DMS 273 (cell line): ENCODE results near the gene DNAH17.

Experiments
- DNase-seq: peaks from one replicate; lab custom pipeline; 2025; ENCODE audit not compliant: unreplicated experiment; lab: John Stamatoyannopoulos, UW

Gene DNAH17

DNA sequence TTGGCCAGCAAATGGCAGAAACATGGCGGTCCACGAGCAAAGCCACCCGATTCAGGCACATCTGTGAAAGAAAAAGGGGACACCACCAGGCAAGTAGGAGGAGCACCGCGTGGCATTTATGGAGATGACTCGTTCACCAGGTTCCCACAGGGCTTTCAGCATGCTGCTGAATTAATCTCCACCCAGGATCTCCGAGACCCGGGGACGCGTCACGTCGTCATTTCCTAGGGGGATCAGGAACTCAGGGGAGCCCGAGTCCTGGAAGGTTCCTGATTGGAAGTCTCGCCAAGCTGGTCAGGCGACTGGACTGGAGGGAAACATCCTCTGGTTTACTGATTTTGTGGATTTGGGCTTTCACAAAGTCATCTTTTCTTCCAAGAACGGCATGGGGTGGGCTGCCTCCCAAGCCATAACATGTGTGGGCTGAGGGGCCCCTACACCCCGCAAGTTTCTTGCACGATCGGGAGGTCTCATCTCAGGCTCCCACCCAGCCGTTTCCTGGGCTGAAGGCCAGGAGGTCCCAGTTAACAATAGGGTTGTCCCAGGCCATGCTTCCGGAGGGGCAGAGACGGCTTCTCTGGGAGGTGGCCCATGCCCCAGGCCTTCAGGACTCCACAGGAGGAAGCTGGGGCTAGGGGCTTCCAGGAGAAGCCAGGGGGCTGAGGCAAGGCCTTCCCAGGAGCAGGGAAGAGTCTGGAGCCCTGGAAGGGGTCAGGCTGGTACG lies 645 bp downstream of the DNAH17 start:
- DNase-seq, result no peak

DNA sequence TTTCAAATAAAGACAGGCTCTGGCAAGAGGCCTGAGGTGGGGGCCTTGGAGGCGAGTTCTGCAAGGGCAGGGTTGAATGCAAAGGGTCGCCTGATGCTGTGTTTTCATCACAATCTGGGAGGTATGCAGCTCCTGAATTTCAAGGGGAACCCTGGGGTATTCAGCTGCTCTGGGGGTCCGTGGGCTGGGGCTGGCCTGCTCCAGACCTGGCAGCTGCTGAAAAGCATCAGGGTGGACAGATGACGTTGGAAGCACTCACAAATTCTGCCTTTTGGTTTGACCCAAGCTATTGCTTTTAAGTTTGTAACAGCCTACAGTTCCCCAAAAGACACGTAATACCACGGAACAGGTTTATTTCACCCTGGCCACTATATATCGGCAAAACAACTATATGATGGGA lies 1.3 kb downstream of the DNAH17 start:
- DNase-seq, result no peak

DNA sequence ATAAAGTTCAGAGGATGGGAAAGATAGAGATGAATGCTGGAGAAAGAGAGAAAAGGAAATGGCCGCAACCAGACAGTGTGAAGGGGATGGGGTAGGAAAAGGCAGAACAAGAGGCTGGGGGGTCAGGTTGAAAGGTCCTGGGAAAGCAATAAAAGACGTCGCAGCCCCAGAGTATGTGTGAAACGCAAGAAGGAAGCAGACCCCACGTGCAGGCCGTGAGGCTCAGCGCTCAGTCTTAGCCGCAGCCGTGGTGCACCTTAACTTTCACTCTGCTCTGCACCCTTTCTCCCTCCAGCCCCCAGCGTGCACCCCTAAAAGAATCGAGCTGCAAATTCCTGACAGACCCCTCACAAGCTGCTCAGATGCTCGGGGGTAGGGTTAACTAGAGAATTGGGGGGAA lies 1.9 kb downstream of the DNAH17 start:
- DNase-seq, result no peak

DNA sequence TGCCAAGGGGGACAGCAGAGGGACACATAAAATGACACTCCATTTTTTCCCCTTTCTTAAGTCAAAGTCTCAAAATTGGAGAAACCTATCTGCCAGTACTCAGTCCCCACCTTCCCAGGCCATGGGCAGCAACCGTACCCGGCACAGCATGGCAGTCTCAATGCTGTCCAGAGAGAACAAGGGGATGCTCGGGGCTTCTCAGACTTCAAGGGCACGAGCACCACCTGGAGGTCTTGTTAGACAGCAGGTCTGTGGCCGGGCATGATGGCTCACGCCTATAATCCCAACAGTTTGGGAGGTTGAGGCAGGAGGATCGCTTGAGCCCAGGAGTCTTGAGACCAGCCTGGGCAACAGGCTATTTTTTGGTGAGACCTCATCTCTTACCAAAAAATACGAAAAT lies 3.2 kb downstream of the DNAH17 start:
- DNase-seq, result peak; percentile 57

DNA sequence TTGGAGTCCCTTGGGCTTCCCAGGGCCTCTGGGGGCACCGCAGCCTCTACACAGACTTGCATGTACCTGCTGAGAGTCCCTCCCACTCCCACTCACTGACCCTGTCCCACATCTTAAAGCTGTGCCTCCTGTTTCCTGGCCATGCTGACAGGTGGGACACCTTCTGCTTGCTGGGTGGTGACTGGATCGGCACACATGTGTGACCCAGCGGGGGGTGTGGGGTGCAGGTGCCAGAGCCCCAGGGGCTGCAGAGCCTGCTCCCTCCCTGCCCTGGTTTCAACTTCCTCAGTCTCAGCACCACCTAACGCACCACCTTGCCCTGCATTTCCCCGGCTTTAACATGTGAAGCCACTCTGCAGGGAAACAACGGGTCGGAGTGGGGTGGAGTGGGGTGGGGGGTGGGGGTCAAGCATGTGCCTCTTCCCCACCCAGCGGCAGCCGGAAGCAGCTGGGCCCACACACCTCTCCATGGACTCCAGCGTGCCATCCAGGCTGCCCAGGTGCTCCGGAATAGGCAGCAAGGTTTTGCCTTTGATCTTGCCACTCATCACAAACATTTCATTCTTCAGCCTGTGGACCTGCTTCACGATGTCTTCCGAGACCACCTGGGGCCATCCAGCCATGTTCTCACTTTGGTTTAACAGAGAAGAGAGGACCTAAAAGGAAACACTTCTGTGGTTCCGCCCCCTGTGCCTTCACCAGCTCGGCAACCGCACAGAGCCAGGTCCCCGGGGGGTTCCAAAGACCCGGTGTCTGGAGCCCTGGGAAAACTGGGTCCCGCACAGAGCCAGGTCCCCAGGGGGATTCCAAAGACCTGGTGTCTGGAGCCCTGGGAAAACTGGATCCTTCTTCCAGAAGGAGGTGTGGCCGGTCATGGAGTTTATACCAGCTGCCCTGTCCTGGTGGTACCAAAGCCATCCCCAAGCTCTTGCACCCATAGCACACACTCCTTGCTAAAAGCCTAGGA lies 4.7 kb downstream of the DNAH17 start:
- peak; percentile 48 for DNase-seq

DNA sequence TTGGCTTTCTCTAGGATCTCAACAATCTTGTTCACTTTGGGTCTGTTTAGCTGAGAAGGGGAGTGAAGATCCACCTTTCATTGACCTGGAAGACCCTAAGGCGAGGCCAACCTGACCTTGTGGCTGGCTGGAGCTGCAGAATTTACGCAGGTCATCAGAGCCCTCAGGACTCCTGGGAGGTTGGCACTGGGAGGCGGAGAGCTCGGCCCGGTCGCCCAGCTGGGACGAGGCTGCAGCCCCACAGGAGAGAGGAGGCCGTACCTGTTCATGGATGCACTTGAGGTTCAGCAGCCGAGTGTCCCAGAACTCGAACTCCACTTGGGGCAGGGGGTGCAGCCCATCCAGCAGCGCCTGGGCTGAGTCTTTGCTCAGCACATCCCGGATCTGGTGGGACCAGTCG lies 5.9 kb downstream of the DNAH17 start:
- no peak for DNase-seq

DNA sequence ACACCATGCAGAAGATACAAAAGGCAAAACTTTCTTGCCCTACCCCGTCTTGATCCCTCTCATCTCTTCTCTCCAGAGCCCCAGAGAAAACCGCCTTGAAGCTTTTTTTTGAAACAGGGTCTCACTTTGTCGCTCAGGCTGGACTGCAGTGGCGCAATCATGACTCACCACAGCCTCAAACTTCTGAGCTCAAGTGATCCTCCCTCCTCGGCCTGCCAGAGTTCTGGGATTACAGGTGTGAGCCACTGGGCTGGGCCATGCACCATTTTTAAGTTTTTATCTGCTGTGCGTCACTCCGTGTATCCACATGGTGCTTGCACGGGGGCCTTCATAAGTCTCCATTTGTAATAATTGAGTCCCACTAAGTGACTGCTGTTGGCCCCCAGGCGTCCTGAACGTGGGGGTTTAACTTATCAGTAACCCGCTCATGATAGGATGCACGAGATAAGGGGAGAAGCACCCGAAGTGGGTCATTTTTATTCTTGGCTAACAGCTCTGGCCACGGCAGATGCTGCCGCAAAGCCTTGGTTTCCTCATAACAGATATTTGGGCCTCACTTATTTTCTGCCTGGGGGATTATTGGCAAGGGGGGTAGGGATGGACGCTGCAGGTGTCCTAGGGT lies 8.6 kb downstream of the DNAH17 start:
- DNase-seq, result no peak

DNA sequence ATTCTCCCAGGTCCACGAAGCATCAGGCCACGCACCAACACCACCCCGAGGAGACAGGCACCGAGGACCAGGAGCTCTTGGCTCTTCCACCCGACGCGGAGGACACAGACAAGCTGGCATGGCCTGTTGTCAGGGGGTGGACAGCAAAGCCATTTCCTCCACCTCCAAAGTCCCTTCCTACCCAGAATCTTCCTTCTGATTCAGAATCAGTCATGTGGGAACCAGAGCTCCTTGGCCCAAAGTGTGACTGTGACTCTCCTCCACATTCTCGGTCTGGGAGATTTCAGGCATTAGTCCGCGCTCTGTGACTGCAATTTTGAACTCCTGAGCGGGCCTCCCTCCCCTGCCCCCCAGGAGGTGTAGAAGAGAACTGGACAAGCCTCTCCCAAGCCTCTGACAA lies 9.2 kb downstream of the DNAH17 start:
- DNase-seq, result no peak

DNA sequence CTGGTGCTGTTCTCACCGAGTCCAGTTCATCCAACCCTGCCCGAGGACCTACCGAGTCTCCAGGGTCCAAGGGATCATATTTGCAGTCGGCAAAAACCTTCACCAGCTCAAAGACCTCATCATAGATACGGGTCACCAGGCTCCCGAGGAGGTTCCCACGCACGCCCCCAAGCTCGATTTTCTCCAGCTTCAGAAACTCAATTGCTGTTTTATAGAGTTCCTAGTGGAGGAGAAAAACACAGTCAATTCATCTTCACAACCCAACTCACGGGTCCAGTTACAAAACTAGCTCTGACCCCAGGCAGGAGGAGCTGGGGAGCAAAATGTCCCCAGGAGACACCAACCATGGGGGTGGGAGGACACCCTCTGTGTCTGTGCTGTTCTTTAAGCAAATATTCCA lies 10.2 kb downstream of the DNAH17 start:
- no peak for DNase-seq

DNA sequence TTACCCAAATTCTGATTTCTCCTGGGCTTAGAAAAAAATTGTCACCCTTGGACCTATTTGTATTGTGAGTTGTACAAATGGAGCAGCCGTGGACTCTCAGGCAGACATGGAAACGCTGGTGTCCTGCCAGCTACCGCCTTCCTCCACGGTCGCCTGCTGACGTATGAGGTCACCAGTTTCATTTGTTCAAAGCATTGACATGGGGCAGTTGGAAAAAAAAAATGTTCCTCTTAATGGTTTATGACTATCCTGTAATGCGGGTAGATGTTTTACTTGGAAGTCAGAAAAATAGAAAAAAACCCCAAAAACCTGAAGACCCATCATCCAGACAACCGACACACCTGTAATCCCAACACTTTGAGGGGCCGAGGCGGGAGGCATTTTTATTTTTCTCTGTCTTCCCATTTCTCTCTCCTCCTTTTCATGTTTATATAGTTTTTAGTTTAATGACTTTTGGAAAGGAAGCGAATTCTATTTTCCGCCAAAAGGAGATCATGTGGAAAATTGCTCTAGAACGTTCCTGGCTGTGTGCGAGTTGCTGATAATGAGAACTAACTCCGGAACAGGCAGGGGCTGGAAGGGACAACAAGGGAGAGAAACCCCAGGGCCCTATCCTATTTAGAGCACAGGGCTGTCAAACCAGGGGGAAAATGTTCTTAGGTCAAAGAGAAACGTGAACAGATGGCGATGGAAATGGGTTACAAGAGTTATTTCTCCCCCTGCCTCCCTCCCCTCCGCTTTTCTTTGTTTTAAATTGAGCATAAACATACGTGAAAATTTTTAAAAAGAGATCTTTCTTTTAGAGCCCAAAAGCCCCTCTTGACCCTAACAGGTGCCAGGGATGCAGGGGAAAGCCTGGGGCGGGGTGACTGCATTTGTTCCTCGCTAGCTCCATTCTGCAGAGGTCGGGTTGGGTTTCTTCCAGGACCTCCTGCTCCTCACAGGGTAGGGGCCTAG lies 13.7 kb downstream of the DNAH17 start:
- DNase-seq, result peak; percentile 47

DNA sequence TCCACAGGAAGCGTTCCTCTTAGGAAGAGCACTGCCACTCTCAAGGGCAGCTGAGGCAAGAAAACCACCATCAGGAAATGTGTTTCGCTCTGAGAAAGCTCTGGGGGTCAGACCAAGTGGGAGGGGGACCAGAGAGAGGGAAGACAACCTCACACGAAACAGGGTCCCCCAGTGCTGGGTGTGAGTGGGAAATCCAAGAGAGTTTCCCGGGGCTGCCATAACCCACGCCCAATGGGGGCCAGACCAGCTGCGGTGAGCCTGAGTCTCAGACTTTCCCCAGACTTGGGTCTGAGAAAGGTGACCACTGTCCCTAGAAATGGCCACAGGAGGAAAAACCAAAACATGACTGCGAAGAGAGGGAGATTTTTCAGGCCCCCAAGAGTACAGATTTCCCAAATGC lies 14.5 kb downstream of the DNAH17 start:
- no peak for DNase-seq

DNA sequence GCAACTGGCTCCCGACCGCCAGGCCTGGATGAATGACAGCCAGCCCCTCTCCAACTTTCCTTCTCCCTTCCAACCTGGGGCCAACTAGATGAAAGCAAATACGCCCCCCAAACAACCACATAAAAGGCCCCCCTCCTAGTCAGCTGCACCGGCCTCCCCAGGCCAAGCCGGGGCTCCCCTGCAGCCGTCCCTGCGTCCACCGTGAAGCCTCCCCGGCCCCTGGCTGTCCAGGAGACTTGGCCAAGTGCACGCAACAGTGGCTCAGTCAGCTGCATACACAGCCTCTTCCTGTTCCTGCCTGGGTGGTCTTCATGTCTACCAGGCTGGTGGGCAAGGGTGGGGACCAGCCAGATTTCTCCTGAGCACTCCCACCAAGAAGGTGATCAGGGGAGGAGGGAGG lies 16.0 kb downstream of the DNAH17 start:
- DNase-seq, result no peak

DNA sequence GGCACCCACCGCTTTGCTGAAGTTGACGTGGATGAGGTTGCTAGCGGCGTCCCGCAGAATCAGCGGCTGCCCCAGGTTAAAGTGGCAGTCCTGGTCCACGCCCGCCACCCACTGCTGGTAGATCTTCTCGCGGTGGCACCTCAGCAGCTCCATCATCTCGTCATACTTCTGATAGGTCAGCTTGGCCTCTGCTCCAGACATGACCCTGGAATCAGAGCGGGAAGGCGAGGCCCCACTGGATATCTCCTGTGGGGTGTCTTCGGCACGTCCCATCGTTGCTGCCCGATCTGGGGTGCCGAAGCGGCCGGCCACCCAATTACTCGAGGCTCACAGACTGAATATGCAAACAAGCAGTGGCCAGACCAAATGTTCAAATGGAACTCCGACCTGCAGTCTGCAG lies 16.5 kb downstream of the DNAH17 start:
- DNase-seq, result no peak

DNA sequence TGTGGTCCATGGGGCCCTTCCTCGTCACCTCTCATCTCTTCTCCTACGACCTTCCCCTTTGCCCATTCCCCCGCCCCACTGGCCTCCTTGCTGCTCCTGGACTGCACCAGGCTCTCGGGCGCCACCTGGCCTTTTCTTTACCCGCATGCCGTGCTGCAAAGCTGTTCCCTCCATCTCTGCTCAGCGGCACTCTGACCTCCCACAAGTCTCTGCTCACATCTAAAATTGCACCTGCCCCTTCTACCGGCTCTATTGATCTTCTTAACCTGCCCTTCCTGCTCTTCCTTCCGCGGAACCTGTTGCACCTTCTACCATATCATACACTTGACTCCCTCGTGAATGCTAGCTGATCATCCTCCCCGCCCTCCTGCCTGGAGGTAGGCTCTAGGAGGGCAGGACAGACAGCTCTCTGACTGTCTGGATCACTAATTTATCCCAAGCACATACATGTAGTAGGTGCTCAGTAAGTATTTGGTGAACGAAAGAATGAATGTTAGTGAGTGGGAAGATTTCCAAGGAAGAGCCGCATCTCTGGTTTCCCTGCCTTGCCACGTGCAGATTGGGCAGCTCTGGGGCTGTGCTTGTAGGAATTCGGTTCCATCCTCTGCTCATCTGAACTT lies 17.3 kb downstream of the DNAH17 start:
- no peak for DNase-seq

DNA sequence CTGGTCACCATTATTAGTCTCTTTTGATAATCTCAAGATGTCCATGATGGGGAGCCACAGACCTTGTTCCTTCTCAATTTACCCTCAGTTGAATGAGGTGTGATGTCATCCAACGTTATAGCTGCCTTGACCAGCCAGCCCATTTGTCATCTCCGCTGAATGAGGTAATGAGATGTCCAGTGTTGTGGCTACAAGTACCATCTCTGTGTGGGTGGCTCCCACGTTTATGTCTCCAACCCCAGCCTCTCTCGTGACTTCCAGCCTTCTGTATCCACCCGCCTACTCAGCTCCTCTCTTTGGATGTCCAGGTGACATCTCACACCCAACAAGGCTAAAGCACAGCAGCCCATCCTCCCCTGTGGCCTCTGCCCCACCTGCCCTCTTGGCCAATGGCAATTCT lies 18.2 kb downstream of the DNAH17 start:
- no peak for DNase-seq

DNA sequence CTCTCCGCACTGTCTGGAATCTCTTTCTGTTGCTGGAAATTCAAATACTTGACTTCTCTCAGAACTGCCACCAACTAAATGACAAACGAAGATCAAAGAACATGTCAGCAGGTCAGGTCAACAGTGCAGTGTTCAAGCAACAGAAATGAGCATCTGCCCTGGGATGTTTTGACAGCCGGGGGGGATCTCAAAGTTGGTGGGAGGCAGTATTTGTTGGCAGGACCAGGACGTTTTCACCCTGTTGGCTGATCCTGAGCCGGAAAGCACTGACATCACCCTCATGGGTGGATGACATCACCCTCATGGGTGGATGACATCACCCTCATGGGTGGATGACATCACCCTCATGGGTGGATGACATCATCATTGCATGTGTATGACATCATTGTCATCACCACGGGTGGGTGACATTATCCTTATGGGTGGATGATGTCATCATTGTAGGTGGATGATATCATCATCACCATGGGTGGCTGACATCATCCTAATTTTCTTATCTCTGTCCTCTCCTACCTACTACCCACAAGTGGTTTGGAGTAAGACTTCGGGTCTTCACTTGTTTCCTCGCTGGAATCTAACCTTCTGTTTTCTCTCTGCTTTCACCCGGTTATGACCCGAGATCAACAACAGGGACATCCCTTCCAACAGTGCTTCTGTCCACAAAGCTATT lies 18.9 kb downstream of the DNAH17 start:
- peak; percentile 52 for DNase-seq

DNA sequence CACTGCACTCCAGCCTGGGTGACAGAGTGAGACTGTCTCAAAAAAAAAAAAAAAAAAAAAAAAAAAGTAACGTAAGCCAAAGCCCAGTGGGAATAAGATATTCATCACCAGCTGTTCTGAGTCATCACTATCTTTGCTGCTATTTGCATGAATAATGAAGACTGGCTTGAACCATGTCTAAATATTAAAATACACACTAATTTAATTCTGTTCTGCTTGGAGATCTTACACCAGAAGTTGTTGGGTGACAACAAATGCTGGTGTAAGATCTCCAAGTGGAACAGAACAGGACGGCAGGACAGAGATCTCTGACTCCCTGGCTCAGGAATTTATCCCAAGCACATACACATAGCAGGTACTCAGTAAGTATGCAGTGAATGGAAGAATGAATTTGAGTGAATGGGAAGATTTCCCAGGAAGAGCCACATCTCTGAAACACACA lies 19.6 kb downstream of the DNAH17 start:
- DNase-seq, result peak; percentile 58

DNA sequence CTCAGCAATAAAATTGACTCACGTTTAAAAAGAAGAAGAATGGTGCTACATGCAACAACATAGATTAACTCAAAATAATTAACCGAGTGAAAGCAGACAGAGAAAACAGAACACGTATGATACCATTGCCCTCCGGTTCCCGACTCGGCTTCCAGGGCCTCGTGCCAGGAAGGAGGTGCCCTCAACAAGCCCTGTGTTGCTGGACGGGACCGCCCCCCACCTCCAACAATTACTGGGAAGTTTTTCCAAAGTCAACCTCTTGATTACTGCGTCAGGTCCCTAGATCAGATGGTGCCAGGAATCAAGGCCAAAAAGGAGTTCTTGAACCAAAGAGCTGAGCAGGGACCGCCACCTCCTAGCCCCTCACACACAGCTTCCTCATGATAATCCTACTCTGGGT lies 20.4 kb downstream of the DNAH17 start:
- peak; percentile 38 for DNase-seq

DNA sequence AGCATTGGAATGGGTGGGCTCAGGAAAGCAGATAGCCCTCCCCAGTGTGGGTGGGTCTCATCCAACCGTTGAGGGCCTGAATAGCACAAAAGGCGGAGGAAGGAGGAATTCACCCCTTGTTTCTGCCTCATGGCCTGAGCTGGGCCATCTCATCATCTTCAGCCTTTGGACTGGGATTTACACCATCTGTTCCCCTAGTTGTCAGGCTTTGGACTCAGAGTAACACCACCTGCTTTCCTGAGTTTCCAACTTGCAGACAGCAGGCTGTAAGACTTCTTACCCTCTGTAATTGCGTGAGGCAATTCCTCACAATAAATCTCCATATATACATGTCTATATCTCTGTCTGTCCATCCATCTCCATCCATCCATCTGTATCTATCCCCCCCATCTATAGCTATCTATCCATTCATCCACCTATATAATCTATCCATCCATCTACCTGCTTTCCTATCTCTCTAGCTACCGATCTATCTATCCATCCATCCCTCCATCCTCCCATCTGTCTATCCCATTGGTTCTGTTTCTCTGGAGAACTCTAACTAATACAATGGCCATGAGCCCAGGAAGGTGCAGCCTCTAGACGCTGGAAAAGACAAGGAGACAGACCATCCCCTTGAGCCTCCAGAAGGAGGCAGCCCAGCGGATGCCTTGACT lies 21.3 kb downstream of the DNAH17 start:
- DNase-seq, result peak; percentile 91
